ENCODE measurements around the gene DPEP2. TPM values are rescaled to one million over a fixed set of nuclear protein-coding genes. Genes with fewer than 3 reads are reported as not detected.
"Not testable (repeated sequence)": the region's sequence is repeated elsewhere in the genome, so short reads cannot be mapped to it uniquely, and the experiment has no call there.

The DPEP2 gene, protein sequence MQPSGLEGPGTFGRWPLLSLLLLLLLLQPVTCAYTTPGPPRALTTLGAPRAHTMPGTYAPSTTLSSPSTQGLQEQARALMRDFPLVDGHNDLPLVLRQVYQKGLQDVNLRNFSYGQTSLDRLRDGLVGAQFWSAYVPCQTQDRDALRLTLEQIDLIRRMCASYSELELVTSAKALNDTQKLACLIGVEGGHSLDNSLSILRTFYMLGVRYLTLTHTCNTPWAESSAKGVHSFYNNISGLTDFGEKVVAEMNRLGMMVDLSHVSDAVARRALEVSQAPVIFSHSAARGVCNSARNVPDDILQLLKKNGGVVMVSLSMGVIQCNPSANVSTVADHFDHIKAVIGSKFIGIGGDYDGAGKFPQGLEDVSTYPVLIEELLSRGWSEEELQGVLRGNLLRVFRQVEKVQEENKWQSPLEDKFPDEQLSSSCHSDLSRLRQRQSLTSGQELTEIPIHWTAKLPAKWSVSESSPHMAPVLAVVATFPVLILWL
- polyA plus RNA-seq (2013, experiment 1 of 2; ENCODE audit: insufficient read length) = not detected
- not detected for polyA plus RNA-seq (2013, experiment 2 of 2; ENCODE audit: insufficient read length)

DNA sequence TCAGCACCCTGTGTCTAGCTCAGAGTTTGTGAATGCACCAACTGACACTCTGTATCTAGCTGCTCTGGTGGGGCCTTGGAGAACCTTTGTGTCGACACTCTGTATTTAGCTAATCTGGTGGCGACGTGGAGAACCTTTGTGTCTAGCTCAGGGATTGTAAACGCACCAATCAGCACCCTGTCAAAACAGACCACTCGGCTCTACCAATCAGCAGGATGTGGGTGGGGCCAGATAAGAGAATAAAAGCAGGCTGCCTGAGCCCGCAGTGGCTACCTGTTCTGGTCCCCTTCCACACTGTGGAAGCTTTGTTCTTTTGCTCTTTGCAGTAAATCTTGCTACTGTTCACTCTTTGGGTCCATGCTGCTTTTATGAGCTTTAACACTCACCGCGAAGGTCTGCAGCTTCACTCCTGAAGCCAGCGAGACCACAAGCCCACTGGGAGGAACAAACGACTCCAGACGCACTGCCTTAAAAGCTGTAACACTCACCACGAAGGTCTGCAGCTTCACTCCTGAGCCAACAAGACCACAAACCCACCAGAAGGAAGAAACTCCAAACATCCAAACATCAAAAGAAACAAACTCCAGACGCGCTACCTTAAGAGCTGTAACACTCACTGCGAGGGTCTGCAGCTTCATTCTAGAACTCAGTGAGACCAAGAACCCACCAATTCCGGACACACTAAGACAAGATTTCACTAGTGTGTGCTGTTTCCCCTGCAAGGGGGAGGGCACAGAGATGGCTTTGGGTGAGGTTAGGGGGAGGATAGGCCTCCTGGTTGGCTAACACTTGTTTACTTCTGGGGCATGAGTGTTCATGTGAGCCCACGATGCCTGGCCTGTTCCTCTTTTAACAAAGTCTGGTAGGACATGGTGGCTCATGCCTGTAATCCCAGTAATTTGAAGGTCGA lies at the start of gene DPEP2:
DPEP2 (minus strand) TSS at position 706 of the 910 bp plus-strand sequence. CDS start 6,272 bp downstream, outside the sequence.
- DNase-seq = not testable (repeated sequence)

- no peak for DNase-seq
These were observed 48.7 kb upstream of the DPEP2 start for GRCh38 chr16:68047987-68048386.

DNA sequence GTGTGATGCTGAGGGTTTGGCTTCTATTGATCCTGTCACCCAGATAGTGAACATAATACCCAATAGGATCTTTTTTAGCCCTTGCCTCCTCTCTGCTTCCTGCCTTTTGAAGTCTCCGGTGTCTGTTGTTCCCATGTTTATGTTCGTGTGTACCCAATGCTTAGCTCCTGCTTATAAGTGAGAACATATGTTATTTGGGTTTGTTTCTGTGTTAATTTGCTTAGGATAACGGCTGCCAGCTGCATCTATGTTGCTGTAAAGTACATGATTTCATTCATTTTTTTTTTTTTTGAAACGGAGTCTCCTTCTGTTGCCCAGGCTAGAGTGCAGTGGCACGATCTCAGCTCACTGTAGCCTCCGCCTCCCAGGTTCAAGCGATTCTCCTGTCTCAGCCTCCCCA lies 46.8 kb upstream of the DPEP2 start:
- no peak for DNase-seq

- no peak for DNase-seq
These were observed 42.5 kb upstream of the DPEP2 start for GRCh38 chr16:68041783-68042182.

DNA sequence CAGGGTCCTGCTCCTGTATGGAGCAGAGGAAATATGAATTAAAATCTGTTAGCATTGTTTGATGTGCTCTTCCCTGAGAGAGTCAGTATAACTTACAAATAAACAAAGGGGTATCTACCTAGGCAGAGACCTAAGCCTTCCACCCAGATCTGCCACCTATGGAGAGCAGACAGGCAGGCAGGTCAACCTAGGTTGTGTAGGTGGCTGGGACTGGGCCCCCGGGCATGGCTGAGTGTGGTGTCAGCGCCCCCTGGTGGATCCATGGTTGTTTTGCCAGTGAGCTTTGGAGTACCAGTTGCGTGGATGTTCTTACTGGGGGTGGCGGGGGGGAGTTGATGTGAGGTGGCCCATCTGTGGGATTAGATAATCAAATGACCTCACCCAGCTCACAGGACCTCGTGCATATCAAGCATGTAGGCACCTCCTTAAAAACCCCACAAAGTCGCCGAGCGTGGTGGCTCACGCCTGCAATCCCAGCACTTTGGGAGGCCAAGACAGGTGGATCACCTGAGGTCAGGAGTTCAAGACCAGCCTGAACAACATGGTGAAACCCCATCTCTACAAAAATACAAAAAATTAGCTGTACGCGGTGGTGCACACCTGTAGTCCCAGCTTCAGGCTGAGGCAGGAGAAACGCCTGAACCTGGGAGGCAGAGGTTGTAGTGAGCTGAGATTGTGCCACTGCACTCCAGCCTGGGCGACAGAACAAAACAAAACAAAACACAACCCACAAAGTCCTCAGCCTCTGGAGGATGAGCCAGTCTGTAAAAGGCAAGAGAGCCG lies 41.4 kb upstream of the DPEP2 start:
- DNase-seq = peak; percentile 45

DNA sequence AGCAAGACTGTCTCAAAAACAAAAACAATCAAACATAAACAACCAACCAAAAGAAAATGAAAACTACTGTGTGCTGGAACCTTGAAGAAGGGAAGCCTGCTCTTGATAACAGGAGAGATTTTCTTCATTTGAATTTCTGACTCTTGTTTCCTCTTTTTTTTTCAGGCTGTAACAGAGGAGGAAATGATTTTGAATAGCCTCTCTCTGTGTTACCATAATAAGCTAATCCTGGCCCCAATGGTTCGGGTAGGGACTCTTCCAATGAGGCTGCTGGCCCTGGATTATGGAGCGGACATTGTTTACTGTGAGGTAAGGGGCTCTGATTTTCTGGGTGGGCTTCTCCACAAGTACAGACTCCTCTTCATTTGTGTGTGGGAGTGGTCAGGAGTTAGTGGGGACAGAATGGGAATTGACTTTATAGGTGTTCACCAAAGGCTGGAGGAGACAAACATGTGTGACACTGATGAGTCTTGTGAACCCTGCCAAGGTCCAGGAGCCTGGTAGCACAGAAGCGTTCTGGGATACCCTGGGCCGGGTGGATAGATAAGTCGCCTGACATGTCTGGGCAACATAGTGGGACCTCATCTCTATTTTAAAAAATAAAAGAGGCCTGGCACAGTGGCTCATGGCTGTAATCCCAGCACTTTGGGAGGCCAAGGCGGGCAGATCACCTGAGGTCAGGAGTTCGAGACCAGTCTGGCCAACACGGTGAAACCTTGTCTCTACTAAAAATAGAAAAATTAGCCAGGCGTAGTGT lies 38.7 kb upstream of the DPEP2 start:
- no peak for DNase-seq

GRCh38 chr16:68035227-68035626 lies 35.9 kb upstream of the DPEP2 start:
- DNase-seq = no peak

- DNase-seq = no peak
These were observed 33.8 kb upstream of the DPEP2 start for GRCh38 chr16:68033101-68033500.

GRCh38 chr16:68031951-68032350 lies 32.7 kb upstream of the DPEP2 start:
- peak; percentile 9 for DNase-seq

DNA sequence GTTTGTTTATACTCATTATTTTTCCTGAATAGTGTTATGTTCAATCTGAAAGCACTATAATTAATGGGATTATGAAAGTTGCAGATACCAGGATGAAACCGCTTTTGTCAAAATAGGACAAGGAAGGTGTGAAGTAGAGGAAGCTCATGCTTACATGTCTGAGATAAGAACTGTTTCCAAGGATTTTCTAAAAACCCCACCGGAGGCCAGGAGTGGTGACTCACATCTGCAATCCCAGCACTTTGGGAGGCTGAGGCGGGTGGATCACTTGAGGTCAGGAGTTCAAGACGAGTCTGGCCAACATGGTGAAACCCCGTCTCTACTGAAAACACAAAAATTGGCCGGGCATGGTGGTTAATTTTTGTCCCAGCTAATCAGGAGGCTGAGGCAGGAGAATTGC lies 30.8 kb upstream of the DPEP2 start:
- DNase-seq = peak; percentile 9

- no peak for DNase-seq
These were observed 29.7 kb upstream of the DPEP2 start for GRCh38 chr16:68028996-68029395.

GRCh38 chr16:68022728-68023537 lies 23.6 kb upstream of the DPEP2 start, which contains the start of the genes DDX28 and DUS2:
DDX28 (minus strand) TSS chr16:68023232; CDS start chr16:68023202, 30 bp downstream.
DUS2 (plus strand) TSS chr16:68023284; CDS start chr16:68038024, 14,740 bp downstream.
- DNase-seq = peak; percentile 92

GRCh38 chr16:68022278-68022727 lies 23.0 kb upstream of the DPEP2 start:
- no peak for DNase-seq

- DNase-seq = no peak
These were observed 22.2 kb upstream of the DPEP2 start for GRCh38 chr16:68021490-68021889.

DNA sequence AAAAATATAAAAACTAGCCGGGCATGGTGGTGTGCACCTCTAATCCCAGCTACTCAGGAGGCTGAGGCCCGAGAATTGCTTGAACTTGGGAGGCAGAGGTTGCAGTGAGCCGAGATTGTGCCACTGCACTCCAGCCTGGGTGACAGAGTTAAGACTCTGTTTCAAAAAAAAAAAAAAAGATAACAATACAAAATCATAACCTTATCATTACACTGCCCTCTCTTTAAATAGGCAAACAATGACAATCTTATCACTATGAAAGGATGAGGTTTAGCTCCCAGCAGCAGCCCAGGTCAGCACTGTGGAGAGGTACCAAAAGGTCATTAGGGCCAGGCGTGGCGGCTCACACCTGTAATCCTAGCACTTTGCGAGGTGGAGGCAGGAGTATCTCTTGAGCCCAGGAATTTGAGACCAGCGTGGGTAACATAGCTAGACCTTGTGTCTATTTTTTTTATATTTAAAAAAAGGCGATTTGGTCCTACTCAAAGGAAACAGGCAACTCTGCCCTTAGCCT lies 19.9 kb upstream of the DPEP2 start:
- DNase-seq = no peak

GRCh38 chr16:68015681-68016080 lies 16.4 kb upstream of the DPEP2 start, which contains the start of gene DPEP2NB:
DPEP2NB (minus strand) TSS chr16:68015911; CDS start chr16:68015770, 141 bp downstream.
- no peak for DNase-seq

GRCh38 chr16:68013440-68013839 lies 14.2 kb upstream of the DPEP2 start:
- no peak for DNase-seq

GRCh38 chr16:68009872-68010271 lies 10.6 kb upstream of the DPEP2 start:
- not testable (repeated sequence) for DNase-seq

DNA sequence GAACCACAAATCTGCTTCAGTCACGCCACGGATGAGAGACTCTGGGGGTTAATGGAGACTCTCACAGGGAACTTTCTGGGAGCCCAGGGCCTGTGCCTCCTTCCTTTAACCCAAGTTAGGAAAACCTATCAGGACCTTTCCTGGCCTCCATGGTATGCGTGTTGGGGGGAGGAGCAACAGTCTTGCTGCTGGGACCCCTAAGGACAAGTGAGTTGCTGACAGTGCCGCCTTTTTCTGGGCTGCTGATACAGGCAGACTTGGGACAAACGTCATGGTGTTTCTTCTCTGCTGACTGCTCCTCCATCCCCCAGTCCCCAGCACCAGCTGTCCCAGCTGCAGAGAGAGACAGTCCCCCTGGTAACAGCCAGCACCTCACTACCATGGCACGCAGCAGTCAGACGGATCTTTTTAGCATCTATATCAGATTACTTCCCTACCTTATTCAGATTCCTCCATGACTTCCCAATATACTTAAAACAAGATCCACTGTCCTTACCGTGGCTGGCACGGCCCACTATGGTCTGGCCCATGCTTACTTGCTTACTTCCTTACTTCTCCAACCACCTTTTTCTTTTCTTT lies 10.0 kb upstream of the DPEP2 start:
- DNase-seq = no peak
